Measurements from ENCODE around the gene LRP1B. TPM values are rescaled to one million over a fixed set of nuclear protein-coding genes. Genes with fewer than 3 reads are reported as not detected.

Gene LRP1B
- total RNA-seq, 1 experiment from 2014 or later = 0.52 TPM

GRCh38 chr2:140759426-140760156 is 1371.2 kb downstream of the LRP1B start:
- ChIA-PET POLR2A (no interaction called here), CTCF (no interaction called here)
- H3K27me3 Mint-ChIP-seq (ENCODE audit: low read depth) = no peaks in the 10 kb centered on the region
- no peak for ATAC-seq
- H3K4me3 Mint-ChIP-seq = no peak overlapping the region
- TF ChIP-seq FOXJ3 (CRISPR knock-in tag; IDR thresholded peaks at IDR 0.05; ENCODE audit: borderline replicate concordance) (no peak), PREB (CRISPR knock-in tag; IDR thresholded peaks at IDR 0.05; ENCODE audit: borderline replicate concordance) (no peak), ZNF263 (CRISPR knock-in tag; IDR thresholded peaks at IDR 0.05; ENCODE audit: low read depth) (no peak), SP1 (CRISPR knock-in tag; conservative IDR thresholded peaks at IDR 0.05) (no peak), ZNF121 (CRISPR knock-in tag; IDR thresholded peaks at IDR 0.05) (no peak), SMAD4 (CRISPR knock-in tag; IDR thresholded peaks at IDR 0.05) (no peak), ZNF281 (CRISPR knock-in tag; IDR thresholded peaks at IDR 0.05) (no peak), NR3C1 (CRISPR knock-in tag; conservative IDR thresholded peaks at IDR 0.05; ENCODE audit: low read depth) (no peak), ELF4 (CRISPR knock-in tag; IDR thresholded peaks at IDR 0.05; ENCODE audit: low read depth) (no peak), SOX15 (CRISPR knock-in tag; IDR thresholded peaks at IDR 0.05) (no peak), PRDM15 (CRISPR knock-in tag; IDR thresholded peaks at IDR 0.05) (no peak), TCF7 (CRISPR knock-in tag; IDR thresholded peaks at IDR 0.05; ENCODE audit: low read depth) (no peak), TP53 (CRISPR knock-in tag; IDR thresholded peaks at IDR 0.05) (no peak)
- TF ChIP-seq, protein P1, sequence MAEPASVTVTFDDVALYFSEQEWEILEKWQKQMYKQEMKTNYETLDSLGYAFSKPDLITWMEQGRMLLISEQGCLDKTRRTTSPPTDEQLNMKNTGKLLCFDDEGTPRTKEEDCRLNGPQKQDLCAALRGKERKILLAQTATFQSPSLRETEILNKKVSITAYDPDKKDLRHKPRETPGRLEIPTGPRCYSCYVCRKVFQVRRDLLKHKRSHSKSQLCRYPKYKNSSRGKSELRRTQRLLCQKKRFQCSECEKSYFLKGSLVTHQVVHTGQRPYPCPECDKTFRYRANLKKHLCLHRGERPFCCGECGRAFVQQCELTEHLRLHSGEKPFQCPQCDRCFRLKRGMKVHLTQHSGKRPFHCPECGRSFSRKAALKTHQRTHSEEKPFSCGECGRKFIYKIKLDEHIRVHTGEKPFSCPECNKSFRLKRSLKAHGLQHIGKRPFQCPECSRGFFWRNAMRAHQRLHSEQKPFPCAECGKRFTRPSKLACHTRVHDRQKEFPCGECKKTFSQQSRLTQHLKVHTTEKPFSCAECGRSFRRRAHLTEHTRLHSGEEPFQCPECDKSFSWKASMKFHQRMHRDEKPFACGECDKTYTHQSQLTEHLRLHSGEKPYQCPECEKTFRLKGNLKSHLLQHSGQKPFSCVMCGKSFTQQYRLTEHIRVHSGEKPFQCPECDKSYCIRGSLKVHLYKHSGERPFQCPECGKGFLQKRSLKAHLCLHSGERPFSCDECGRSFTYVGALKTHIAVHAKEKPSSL (CRISPR knock-in tag; conservative IDR thresholded peaks at IDR 0.05) = no peak
- TF ChIP-seq, protein P2, sequence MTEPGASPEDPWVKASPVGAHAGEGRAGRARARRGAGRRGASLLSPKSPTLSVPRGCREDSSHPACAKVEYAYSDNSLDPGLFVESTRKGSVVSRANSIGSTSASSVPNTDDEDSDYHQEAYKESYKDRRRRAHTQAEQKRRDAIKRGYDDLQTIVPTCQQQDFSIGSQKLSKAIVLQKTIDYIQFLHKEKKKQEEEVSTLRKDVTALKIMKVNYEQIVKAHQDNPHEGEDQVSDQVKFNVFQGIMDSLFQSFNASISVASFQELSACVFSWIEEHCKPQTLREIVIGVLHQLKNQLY (CRISPR knock-in tag; IDR thresholded peaks at IDR 0.05) = no peak
- H3K36me3 Mint-ChIP-seq = no peaks in the 10 kb centered on the region
- no peak for DNase-seq (ENCODE audit: low spot score)
- no peak overlapping the region for H3K27ac Mint-ChIP-seq
- peaks cover 5% of the 10 kb centered on the region for H3K9me3 Mint-ChIP-seq
- H3K4me1 Mint-ChIP-seq = no peaks in the 10 kb centered on the region

All from WTC11 (cell line).